Adrenal gland (tissue), 12 donors: ENCODE measurements around the gene ZBTB46. TPM values are rescaled to one million over a fixed set of nuclear protein-coding genes. Genes with fewer than 3 reads are reported as not detected.

ENCODE experiments used
- DNase-seq, 7 donors: peaks; one replicate each; pipeline ENCODE4 v3.0.0-alpha.2; 2019 to 2020
- H3K27ac ChIP-seq, 5 donors: fragments of 200-600 bp; sonication (generic) in 4 of 5; 1 replicate in 3 of 5; 2 replicates in 2 of 5; pipeline versions ENCODE4 v1.5.1 to v1.8.0; 2016 to 2020; ENCODE audit warnings: mild to moderate bottlenecking in 1 of 5
- H3K27me3 ChIP-seq: fragments of 200-600 bp; 2 replicates; pipeline ENCODE4 v1.8.0; 2021
- H3K36me3 ChIP-seq, 2 donors: fragments of 200-600 bp; replicated peaks in 1 of 2; 1 replicate in 1 of 2; 2 replicates in 1 of 2; pipeline versions ENCODE4 v1.5.1 to v1.8.0; 2018 to 2022
- H3K4me1 ChIP-seq, 2 donors: fragments of 200-600 bp; replicated peaks in 1 of 2; 1 replicate in 1 of 2; 2 replicates in 1 of 2; pipeline versions ENCODE4 v1.5.1 to v1.8.0; 2018 to 2021
- H3K4me3 ChIP-seq, 4 donors: fragments of 200-600 bp; sonication (generic) in 3 of 4; one replicate each; pipeline ENCODE4 v1.5.1; 2016 to 2018
- H3K9me3 ChIP-seq, 3 donors: fragments of 200-600 bp; sonication (generic) in 1 of 3; replicated peaks in 1 of 3; 1 replicate in 2 of 3; 2 replicates in 1 of 3; pipeline versions ENCODE4 v1.5.1 to v1.8.0; 2016 to 2021
- CTCF ChIP-seq, 6 experiments: fragments of 450-650 bp in 4 of 6; fragments of 200-600 bp in 2 of 6; sonication (generic) in 1 of 6; IDR thresholded peaks; 1 replicate in 5 of 6; 2 replicates in 1 of 6; pipeline versions ENCODE4 v1.5.1 to v1.8.0; 2016 to 2021; ENCODE audit warnings: antibody characterized with exemption in 6 of 6, mild to moderate bottlenecking in 2 of 6, moderate library complexity in 1 of 6
- POLR2A ChIP-seq, 2 donors: fragments of 450-650 bp; IDR thresholded peaks; one replicate each; pipeline ENCODE4 v1.6.1; 2017; ENCODE audit warnings: antibody characterized with exemption in 2 of 2, mild to moderate bottlenecking in 2 of 2, moderate library complexity in 1 of 2
- WGBS, 4 donors: extraction: QIAGEN DNeasy Blood & Tissue Kit in 2 of 4; methylation state at CpG; one replicate each; pipeline versions ENCODE4 v1.1.5 to v1.1.7; 2013 to 2017; 5-methylcytosine and 5-hydroxymethylcytosine counted together
- intact Hi-C, 2 donors: fragments of 100-400 bp; cut with DNase I; formaldehyde crosslinking; loops; one replicate each; pipeline versions ENCODE4 v1.14.1 to v1.15.0; 2022 to 2023
- polyA plus RNA-seq, 3 donors: library from polyadenylated mRNA; stranded (reverse); fragments of 200-250 nt in 2 of 3; fragments of 350-450 nt in 1 of 3; fragmentation: Illumina TruSeq in 1 of 3; extraction: RNeasy Lipid Tissue Mini Kit (QIAGEN cat#74804) in 1 of 3; gene quantifications; one replicate each; pipeline ENCODE4 v1.2.3, GENCODE V29; 2013 to 2014
- total RNA-seq, 9 donors: library from RNA; depleted of rRNA in 4 of 9; stranded (reverse); fragments of >200 nt in 4 of 9; fragments of 120-200 nt in 1 of 9; fragmentation: NEBNext Ultra II Directional in 1 of 9; extraction: Animal tissue kit (Norgen Biotek cat#: 25700) in 1 of 9; gene quantifications; one replicate each; pipeline versions ENCODE4 v1.1.0 to v1.2.4, GENCODE V29; 2013 to 2023
- donor health status: healthy with polysubstance abuse.
- donor health status: Bipolar disorder and iron deficiency.
- donor health status: DM: yes; HTN: yes; CAD: no.
- donor health status: DM: no; HTN: no; CAD: no.
- donor health status: DM: no; HTN: no; CAD: no.
- donor health status: DM: yes; HTN: yes; CAD: no.

Gene ZBTB46
- total and polyA plus RNA-seq, 12 donors, result 0.77 to 22.4 (median 10.6) TPM

- H3K27ac ChIP-seq, result no peak overlapping the region
- intact Hi-C loops, result no loop called here
- no peak for DNase-seq
- no peaks in the 10 kb centered on the region for H3K9me3 ChIP-seq
- TF ChIP-seq POLR2A (IDR thresholded peaks at IDR 0.05) (no peak), CTCF (IDR thresholded peaks at IDR 0.05) (no peak)
- peaks cover 0 to 6% of the 10 kb centered on the region in 2 donors for H3K4me1 ChIP-seq
- H3K36me3 ChIP-seq, result peaks cover 0 to 10% of the 10 kb centered on the region in 2 donors
- 83 to 96% (median 88%) methylated on average over 4 to 14 of the region's 14 CpGs for WGBS, 4 donors
- H3K4me3 ChIP-seq, result no peak overlapping the region
- no peaks in the 10 kb centered on the region for H3K27me3 ChIP-seq
These were observed 36.5 kb downstream of the ZBTB46 start for GRCh38 chr20:63794614-63795013.

GRCh38 chr20:63792866-63793265 lies 38.2 kb downstream of the ZBTB46 start:
- TF ChIP-seq CTCF (IDR thresholded peaks at IDR 0.05) (no peak), POLR2A (IDR thresholded peaks at IDR 0.05) (no peak)
- H3K9me3 ChIP-seq, result no peaks in the 10 kb centered on the region
- intact Hi-C loops, result no loop called here
- no peak for DNase-seq
- no peak overlapping the region for H3K4me3 ChIP-seq
- H3K27me3 ChIP-seq, result no peaks in the 10 kb centered on the region
- H3K36me3 ChIP-seq, result peaks cover 0 to 17% of the 10 kb centered on the region in 2 donors
- peaks cover 0 to 10% of the 10 kb centered on the region in 2 donors for H3K4me1 ChIP-seq
- 75 to 84% (median 79%) methylated on average over 9 to 20 of the region's 20 CpGs for WGBS, 4 donors
- H3K27ac ChIP-seq, result peak overlapping the region in 1 of 5 donors; percentile 17

GRCh38 chr20:63791497-63792156 lies 39.4 kb downstream of the ZBTB46 start:
- Histone ChIP-seq H3K27me3 (no peaks in the 10 kb centered on the region), H3K4me1 (peaks cover 0 to 10% of the 10 kb centered on the region in 2 donors), H3K27ac (peak overlapping the region in 2 of 5 donors; percentile 60 to 79), H3K4me3 (no peak overlapping the region), H3K36me3 (peaks cover 0 to 17% of the 10 kb centered on the region in 2 donors), H3K9me3 (no peaks in the 10 kb centered on the region)
- intact Hi-C loops, result no loop called here
- TF ChIP-seq CTCF (IDR thresholded peaks at IDR 0.05) (no peak), POLR2A (IDR thresholded peaks at IDR 0.05) (no peak)
- WGBS, 4 donors, result 44 to 56% (median 46%) methylated on average over 20 to 23 of the region's 23 CpGs
- DNase-seq, result peak in 4 of 7 donors; percentile 31 to 62 (median 44)

- Histone ChIP-seq H3K36me3 (peaks cover 0 to 17% of the 10 kb centered on the region in 2 donors), H3K9me3 (no peaks in the 10 kb centered on the region), H3K4me3 (no peak overlapping the region), H3K27me3 (no peaks in the 10 kb centered on the region), H3K27ac (peak overlapping the region in 1 of 5 donors; percentile 70), H3K4me1 (peaks cover 0 to 10% of the 10 kb centered on the region in 2 donors)
- 91 to 93% (median 92%) methylated on average over 37 of the region's 37 CpGs for WGBS, 4 donors
- DNase-seq, result no peak
- TF ChIP-seq CTCF (IDR thresholded peaks at IDR 0.05) (no peak), POLR2A (IDR thresholded peaks at IDR 0.05) (no peak)
- intact Hi-C loops, result no loop called here
These were observed 40.4 kb downstream of the ZBTB46 start for GRCh38 chr20:63790572-63791168.
